NCI-H82 treated with DMSO at 0.1 percent for 48 hours (cell line): ENCODE data around the gene POLDIP3.
"Not testable (repeated sequence)": the region's sequence is repeated elsewhere in the genome, so short reads cannot be mapped to it uniquely, and the experiment has no call there.

Source experiments
- DNase-seq: peaks from one replicate; lab custom pipeline; 2025; ENCODE audit not compliant: unreplicated experiment; lab: John Stamatoyannopoulos, UW

Gene POLDIP3

DNA sequence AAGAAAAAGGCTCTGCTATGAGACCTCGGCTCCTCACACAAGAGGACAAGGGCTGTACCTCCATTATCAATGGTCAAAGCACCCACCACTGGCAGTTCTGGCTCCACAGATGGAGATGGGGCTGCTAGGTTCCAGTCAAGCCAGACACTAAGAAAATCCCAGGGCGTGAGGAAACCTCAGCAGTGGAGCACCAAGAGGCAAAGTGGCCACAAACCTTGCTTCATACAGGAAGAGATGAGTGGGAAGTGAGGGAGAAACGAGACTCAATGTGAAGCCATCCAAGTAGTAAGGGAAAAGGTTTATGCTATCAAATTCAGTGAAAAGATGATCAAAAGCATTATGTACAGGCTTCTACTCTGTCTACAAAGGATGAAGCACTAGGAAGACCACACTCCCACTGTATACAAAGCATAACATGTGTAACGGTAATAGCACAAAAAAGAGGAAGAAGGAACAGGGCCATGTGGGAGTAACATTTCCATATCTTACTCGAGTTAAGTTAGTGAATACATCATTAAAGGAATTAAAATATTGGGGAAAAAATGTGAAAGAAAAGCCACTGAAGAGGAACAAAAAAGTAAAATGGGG, 27.0 kb downstream of the POLDIP3 start:
- no peak for DNase-seq

DNA sequence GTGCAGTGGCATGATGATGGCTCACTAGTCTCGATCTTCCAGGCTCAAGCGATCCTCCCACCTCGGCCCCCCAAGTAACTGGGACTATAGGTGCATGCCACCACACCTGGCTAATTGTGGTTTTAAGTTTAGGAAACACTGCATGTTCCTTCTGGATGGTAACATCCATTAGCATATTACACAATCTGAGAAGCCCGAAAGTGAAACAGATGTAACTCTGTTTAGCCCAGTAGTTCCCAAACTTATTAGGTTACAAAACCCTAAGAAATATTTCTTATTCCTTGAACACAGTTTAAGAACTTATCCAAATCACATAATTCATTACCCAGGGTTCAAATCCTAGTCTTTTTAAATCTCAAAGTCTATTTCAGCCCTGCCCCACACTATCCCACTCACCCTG, 28.3 kb downstream of the POLDIP3 start:
- DNase-seq, result no peak

DNA sequence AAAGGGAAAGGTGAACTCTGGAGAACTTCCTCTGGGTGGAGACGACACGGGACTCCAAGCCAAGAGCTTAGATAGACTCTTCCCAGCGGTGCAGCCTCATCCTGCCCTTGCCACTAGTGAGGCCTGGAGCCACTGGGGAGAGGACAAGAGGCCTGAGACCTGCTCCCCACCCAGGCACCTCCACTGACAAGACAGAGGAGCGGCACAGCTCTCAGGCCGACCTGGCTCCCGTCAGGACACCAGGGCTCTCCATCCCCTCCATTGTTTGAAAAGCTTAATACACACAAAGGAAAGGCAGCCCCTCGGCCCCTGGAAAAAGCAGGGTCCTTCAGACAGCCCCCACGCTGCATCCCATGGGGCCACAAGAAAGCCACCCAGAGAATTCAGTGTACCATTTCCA, 29.6 kb downstream of the POLDIP3 start:
- no peak for DNase-seq

DNA sequence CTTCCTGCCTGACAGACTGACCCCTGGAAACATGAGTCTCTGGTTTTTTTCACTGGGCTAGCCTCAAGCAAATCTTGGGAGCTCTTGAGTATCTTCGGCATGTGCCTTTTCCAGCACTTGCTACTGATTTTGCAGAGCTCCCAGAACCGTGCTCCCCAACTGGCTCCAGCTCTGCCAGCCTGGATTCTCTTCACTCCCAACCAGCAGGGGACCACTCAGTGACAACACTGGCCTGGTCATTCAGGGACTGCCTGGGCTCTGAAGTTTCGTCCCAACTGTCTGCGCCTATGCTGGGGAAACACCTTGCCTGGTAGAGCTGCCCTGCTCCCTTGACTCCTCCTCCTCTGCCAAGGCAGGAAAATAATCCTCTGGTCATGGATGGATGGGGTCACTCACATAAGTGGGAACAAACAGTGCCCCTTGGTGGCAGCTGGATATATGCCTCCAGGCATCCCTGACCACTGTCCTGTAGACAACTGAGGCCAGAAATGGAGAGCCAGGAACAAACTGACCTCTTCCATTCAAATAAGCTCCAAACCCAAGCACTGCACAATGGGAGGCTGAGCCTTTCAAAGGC, 30.2 kb downstream of the POLDIP3 start:
- DNase-seq, result no peak

DNA sequence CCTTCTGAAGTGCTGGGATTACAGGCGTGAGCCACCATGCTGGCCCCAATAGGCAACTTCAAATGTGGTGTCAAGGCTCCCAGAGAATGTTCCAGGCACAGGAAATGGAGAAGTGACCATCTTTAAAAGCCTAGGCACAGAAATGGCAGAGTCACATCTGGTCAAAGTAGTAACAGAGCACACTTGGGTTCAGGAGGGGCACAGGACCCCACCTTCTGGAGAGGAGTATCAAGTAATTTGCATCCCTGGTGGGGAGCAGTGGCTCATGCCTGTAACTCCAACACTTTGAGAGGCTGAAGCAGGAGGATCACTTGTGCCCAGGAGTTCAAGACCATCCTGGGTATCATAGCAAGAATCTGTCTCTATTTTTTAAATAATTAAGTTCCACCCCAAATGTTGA, 31.7 kb downstream of the POLDIP3 start:
- no peak for DNase-seq

DNA sequence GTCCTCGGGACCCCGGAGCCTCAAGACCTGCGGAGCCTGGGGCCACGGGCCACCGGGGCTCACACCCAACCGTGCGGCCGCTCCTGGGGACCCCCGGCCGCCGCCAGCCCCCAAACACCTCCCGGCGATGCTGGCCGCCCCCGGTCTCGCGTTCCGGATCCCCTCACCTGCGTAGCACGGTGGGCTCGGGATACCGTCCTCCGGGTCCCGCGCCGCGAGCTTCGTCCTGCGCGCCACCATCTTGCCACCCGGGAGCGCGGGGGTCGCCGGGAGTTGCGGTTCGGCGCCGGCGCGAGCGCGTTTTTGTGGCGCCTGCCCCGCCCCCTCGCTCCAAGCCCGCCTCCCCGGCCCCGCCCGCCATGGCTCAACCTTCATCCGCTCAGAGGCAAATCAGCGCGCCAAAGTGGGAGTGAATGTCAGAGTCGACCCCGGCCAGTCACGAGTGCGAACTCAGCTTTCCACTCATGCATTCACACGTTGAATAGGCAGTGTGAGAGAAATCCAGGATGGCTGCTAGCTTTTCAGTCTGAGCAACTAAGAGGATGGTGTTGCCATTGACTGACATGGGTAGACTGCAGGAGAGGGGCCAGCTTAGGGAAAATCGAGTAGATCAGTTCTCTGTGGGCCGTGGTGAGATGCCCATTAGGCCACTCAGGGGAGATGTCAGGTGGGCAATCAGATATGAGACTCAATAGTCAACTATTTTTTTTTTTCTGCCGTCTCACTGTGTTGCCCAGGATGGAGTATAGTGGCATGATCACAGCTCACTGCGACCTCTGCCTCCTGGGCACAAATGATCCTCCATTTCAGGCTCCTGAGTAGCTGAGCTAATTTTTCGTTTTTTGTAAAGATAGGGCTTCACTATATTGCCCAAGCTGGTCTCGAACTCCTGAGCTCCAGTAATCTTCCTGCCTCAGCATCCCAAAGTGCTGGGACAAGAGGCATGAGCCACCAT, 32.6 kb downstream of the POLDIP3 start:
- DNase-seq, result peak; percentile 19

DNA sequence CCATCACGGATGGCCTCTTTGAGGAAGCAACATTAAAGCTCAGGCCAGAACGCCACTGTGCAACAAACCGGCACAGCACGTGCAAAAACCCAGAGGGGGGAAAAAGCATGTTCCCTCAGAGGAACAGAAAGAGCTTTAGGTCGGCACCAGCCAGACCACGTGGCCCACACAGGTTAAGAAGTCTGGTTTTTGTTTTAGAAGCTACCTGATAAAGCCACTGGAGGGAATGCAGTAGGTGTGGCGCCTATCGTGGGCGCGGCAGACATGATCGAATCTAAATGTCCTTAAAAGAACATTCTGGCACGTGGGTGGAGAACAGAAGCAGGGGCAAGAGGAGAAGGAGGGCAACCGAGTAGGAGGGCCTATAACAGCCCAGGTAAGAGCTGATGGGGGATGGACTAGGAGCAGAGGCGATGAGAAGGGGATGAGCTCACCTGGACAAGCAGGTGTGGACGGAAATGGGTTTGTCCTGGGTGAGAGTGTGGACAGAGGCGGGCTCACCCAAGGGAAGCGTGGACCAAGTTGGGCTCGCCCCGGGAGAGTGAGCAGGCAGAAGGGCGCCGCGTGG, 33.4 kb downstream of the POLDIP3 start:
- not testable (repeated sequence) for DNase-seq

DNA sequence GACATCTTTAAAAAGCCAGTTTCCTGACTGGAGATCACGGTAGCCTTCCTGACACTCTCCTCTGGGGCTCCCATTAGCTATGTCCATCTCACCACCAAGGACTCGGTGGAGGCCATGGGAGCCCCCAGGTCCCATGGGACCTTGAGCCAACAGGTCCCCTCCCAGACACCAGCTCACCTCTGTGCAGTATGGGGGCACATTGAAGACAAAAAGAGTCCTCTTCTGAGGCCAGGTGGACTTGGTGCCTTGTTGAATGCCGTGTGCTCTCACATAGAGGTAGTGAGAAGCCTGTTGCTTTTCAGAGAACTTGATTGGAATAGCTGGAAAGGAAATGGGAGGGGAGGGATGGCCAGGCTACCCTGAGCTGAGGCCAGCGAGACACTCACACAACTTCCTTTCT, 34.6 kb downstream of the POLDIP3 start:
- not testable (repeated sequence) for DNase-seq

DNA sequence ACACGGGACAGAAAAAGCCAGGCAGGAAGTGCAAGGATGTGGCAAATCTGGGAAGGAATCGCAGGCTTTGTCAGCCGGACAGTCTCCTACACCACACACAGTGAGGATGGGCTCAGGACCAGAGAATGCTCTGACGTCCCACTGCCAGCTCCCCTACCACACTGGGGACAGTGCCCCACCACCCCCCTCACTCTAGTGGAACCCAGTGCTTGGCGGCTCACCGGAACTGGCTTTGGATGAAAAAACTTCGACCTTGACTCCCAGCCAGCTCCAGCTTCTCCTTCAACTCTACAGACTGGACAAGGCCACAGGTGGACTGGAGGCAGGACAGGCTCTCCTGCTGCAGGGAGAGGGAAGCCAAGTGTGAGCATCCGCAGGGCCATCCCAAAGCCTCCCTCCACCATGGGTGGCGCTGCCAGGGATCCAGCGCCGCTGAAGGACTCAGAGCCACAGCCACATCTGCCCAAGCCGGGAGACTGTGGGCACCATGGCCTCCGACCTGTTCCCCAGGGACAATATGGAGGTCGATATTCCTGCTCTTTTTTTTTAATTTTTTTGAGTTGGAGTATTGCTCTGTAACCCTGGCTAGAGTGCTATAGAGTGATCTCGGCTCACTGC, 37.0 kb downstream of the POLDIP3 start:
- no peak for DNase-seq

DNA sequence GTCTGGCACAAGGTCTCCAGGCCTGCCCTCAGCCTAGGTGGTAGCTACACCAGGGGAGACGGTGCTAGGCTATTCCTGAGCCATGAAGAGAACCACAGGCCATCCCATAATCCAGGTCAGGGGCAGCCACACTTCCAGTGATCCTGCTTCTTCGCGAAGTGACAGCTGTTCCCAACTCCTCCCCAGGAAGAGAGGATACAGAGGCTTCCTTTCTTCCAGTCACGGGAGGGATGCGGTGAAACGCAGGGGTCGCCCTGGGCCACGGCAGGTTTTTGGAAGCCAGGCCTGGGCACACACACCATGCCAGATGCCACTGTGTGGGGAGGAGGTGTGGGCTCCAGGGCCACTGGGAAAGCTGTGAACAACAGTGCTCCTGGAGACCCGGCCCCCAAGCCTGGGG, 37.5 kb downstream of the POLDIP3 start:
- DNase-seq, result not testable (repeated sequence)

DNA sequence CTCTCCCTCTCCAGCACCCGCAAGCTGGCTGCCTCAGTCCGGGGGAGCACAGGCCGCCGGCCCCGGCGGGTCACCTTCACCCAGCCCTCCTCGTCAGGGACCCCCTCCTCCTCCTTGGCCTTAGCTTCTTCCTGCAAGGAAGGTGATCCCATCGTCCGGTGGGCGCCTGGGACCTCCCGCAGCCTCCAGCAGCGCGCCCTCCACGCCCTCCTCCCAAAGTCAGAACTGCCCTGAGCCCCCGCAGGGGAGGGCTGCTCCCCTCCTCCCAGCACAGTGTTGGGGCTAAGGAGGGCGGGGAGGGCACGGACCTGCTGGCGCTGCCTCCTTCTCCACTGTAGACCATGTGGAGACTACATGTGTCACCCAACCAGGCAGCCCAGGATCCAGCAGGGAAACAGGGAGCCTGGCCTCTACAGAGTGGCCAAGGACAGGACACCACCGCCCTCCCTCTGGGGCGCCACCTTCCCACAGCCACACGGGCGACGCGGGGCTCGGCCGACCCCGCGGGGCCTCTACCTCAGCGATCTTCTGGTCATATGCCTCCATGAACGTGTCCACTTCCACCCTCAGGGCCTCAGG, 38.6 kb downstream of the POLDIP3 start:
- DNase-seq, result not testable (repeated sequence)

DNA sequence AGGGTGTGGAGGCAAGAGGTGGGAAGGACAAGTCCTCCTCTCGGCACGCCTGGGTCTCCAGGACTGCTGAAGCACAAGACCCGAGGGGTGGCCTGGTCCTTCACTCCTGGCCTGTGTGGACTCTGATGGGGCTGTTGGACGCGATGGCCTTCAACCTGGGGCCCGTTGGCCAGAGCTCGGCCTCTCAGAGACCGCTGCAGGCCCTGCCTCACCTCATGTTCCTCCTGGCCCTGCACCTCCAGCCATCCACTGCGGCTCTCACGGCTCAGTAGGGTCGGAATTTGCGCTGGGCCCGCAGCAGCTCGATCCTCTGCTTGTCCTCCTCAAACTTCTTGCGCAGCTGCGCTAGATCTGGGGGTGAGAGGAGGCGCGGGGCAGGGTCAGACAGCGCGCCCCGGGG, 40.2 kb downstream of the POLDIP3 start:
- DNase-seq, result not testable (repeated sequence)

DNA sequence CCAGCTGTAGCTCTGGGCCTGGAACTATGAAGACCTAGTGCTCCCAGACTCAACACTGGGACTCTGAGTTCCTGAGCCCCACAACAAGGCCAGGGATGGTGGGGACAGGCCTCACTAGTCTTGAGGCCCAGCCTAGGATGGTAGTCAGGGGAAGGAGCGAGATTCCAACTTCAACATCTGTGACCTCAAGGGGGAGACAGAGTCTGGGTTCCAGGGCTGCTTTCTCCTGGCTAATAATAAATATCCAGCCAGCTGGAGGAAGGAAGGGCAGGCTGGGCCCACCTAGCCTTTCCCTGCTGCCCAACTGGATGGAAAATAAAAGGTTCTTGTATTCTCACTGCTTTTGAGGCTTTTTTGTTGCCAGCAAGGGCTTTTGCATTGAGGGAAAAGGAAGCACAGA, 40.6 kb downstream of the POLDIP3 start:
- DNase-seq, result not testable (repeated sequence)

DNA sequence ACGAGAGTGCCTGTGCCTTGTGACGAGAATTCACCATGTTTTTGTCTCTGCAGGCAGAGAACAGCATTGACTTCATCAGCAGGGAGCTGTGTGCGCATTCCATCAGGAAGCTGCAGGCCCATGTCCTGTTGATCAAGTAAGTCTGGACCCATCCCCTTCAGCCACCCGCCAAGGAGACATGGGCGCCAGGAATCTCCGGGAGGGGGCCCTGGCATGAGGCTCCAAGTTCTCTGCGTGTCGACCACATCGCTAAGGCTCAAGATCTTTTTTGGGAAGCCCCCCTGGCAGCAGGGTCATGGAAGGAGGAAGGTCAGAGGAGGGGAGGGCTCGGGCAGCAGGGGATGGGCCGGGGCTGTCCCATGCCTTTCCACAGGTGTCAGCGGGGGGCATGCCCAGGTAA, 43.6 kb downstream of the POLDIP3 start:
- not testable (repeated sequence) for DNase-seq

DNA sequence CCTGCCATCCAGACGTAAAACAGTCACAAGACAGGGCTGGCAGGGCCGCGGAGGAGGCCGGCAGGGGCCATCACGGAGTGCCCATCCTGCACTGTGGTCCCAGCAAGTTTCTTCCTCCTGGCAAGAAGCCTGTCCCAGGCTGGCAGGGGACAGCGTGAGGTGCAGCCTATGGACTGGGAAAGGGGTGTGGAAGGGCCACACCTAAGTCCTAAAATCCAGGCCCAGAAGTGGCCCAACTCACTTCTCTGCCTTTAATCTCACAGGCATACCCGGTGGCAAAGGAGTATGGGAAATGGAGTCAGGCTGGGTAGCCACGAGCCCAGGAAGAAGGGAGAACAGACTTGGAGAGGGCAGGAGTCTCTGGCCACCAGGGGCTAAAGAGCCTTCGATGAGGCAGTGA, 44.1 kb downstream of the POLDIP3 start:
- not testable (repeated sequence) for DNase-seq

DNA sequence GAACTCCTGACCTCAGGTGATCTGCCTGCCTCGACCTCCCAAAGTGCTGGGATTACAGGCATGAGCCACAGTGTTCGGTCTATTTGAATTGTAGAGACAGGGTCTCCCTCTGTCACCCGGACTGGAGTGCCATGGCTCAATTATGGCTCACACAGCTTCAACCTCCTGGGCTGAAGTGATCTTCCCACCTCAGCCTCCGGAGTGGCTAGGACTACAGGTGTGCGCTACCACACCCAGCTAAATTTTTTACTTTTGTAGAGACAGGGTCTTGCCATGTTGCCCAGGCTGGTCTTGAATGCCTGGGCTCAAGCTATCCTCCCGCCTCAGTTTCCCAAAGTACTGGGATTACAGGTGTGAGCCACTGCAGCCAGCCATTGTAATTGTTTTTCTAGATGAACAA, 46.7 kb downstream of the POLDIP3 start:
- DNase-seq, result not testable (repeated sequence)

DNA sequence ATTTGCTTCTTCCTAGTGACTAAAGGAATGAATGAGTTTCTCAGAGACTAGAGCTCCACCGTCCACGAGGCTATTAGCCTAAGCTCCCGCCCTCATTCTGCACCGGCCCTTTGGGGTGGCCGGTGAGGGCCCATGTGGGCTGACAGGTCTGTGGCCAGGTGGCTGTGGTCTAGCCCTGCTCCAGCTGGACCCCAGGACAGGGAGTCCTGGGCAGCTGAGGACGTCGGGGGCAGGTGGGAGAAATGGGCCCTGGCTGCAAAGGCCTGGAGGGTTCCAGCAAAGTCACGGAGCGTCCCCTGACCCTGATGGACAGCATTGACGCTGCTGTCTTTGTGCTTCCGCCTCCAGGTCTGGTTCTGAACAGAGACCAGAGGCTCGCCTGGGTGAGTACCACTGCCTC, 48.7 kb downstream of the POLDIP3 start:
- no peak for DNase-seq

DNA sequence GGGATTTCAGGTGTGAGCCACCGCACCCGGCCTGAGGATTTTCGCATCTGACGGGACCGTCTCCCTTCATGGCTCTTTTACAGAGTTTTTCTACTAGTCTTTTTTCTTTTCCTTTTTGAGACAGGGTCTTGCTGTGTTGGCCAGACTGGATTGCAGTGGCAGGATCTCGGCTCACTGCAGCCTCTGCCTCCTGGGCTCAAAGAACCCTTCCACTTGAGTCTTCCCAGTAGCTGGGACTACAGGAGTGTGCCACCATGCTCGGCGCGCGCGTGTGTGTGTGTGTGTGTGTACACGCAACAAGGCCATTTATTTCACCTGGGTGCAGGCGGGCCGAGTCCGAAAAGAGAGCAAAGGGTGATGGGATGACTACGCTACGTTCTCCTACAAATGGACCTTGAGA, 50.0 kb downstream of the POLDIP3 start:
- no peak for DNase-seq

DNA sequence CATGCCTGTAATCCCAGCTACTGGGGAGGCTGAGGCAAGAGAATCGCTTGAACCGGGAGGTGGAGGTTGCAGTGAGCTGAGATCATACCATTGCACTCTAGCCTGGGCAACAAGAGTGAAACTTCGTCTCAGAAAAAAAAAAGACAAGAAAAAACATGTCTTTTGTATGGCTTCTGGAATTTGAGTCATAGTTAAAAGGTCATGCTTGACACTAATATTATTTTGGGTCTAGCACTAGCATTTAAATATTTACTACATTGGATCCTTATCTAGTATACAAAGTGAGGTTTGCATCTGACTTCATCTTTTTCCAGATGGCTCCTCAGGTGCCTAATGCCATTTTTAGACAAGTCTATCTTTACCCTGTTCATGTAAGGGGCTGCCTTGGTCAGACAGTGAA, 50.7 kb downstream of the POLDIP3 start:
- not testable (repeated sequence) for DNase-seq

DNA sequence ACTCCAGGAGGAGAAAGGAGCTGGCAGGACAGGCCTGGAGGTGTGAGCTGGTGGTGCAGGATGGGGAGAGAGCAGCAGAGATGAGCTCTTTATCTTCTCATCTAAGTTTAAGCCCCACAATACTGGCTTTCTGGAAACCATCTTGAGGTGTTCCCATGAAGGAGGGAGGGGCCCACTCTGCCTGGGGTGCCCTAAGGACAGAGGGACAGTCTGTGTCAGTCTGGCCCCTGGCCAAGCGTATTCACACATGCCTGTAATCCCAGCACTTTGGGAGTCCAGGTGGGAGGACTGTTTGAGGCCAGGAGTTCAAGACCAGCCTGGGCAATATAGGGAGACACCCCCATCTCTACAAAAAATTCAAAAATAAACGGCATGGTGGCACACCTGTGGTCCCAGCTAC, 52.0 kb downstream of the POLDIP3 start:
- no peak for DNase-seq

DNA sequence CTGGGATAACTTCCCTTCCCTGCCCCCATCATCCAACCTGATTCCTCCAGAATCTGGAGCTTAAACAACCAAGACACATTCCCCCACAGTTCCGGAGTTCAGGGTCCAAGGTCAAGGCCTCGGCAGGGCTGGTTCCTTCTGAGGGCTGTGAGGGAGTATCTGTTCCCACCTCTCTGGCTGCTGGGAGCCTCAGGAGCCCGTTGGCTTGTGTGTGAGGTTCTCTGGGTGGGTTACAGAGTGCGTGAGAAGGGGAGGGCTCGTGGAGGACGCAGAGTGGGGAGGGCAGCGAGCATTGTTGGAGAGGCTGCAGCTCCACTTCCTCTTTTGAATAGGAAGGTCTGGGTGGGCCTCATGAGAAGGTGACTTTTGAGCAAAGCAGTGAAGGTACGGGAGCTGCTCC, 52.4 kb downstream of the POLDIP3 start:
- DNase-seq, result no peak
